ENCODE data around the gene HS6ST1. TPM values are rescaled to one million over a fixed set of nuclear protein-coding genes. Genes with fewer than 3 reads are reported as not detected.
A peak's percentile ranks its signal among the peaks of the same experiment; 100 is the strongest.

HS6ST1 gene
- total and polyA plus RNA-seq, 2 of the 4 experiments (the other 2 are of a cell fraction), result 29.9 to 36.9 TPM

DNA sequence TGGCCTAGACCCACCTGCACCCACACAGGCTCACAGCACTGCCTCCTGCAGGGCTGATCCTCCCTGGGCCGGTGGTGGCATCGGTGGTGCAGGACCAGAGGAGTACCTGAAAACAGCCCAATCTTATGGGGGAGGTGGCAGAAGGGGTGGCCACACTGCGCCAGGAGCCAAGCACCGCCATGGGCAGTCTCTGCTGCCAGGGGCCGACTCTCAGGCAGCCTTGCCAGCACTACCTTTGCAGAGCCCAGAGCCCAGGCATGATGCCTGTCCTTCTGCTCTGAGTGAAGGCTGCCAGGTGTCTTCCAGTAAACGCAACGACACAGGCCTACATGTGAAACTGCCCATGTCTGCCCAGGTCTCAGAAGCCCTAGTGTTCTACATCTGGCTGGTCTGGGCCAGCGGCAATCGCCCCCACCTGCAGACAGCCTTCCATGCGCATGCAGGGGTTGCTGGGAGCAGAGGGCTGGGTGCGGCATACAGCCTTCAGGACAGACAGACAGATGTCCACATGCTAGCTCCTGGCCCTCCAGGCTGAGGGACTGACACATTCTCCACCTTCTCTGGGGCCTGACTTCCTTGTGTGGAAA lies 6.8 kb downstream of the HS6ST1 start:
- CTCF ChIA-PET, result interaction anchor here (0.5 kb wide), 1 partner anchor 28 kb away, joined by 3 read pairs; no protein-coding TSS in a partner anchor
- H3K4me1 ChIP-seq (ENCODE audit: control insufficient read depth, insufficient read depth, low read length), result peaks cover 77% of the 10 kb centered on the region
- H3K18ac ChIP-seq (ENCODE audit: low read depth, low read length), result no peak overlapping the region
- H2AK5ac ChIP-seq (ENCODE audit: low read depth, low read length), result 0 out of 2 replicates have a peak overlapping the region, but pooled peaks have one; percentile 30
- no peaks in the 10 kb centered on the region for H3K27me3 ChIP-seq (ENCODE audit: control insufficient read depth, insufficient read depth, low read length)
- BruUV-seq (replicated peaks), result no TSS peak
- H3K56ac ChIP-seq (ENCODE audit: extremely low read depth, insufficient read depth, low read length), result no peak overlapping the region
- peaks cover 62% of the 10 kb centered on the region for H3K9me1 ChIP-seq (ENCODE audit: insufficient read depth, low read length)
- no peak overlapping the region for H3K23ac ChIP-seq (ENCODE audit: low read depth, low read length)
- H3K79me1 ChIP-seq (ENCODE audit: low read depth in 1 of 2, low read length in 2 of 2), result peaks cover 26 to 97% of the 10 kb centered on the region in 2 experiments
- H2BK20ac ChIP-seq (ENCODE audit: low read depth, low read length), result no peak overlapping the region
- TF ChIP-seq BHLHE40 (IDR thresholded peaks at IDR 0.05; ENCODE audit: low read depth, low read length), result no peak
- TF ChIP-seq, protein P1, sequence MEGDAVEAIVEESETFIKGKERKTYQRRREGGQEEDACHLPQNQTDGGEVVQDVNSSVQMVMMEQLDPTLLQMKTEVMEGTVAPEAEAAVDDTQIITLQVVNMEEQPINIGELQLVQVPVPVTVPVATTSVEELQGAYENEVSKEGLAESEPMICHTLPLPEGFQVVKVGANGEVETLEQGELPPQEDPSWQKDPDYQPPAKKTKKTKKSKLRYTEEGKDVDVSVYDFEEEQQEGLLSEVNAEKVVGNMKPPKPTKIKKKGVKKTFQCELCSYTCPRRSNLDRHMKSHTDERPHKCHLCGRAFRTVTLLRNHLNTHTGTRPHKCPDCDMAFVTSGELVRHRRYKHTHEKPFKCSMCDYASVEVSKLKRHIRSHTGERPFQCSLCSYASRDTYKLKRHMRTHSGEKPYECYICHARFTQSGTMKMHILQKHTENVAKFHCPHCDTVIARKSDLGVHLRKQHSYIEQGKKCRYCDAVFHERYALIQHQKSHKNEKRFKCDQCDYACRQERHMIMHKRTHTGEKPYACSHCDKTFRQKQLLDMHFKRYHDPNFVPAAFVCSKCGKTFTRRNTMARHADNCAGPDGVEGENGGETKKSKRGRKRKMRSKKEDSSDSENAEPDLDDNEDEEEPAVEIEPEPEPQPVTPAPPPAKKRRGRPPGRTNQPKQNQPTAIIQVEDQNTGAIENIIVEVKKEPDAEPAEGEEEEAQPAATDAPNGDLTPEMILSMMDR (conservative IDR thresholded peaks at IDR 0.05; ENCODE audit: low read depth, low read length), result no peak
- TF ChIP-seq ELK1 (IDR thresholded peaks at IDR 0.05; ENCODE audit: borderline replicate concordance, low read depth, low read length), result no peak
- no peak for TF ChIP-seq RCOR1 (IDR thresholded peaks at IDR 0.05; ENCODE audit: insufficient replicate concordance, low read length)
- no peak for TF ChIP-seq NFE2L2 (IDR thresholded peaks at IDR 0.05; ENCODE audit: low read depth, low read length)
- no peak for TF ChIP-seq FOS (IDR thresholded peaks at IDR 0.05; ENCODE audit: low read depth, low read length)
- TF ChIP-seq MXI1 (IDR thresholded peaks at IDR 0.05; ENCODE audit: borderline replicate concordance, low read depth, low read length), result no peak
- no peak for TF ChIP-seq MAFK (IDR thresholded peaks at IDR 0.05; ENCODE audit: low read depth, low read length)
- TF ChIP-seq RFX5 (IDR thresholded peaks at IDR 0.05; ENCODE audit: low read depth, low read length), result no peak
- TF ChIP-seq RAD21 (IDR thresholded peaks at IDR 0.05; ENCODE audit: low read length), result no peak
- TF ChIP-seq CEBPB (IDR thresholded peaks at IDR 0.05; ENCODE audit: low read depth, low read length), result no peak
- TF ChIP-seq, protein P2, sequence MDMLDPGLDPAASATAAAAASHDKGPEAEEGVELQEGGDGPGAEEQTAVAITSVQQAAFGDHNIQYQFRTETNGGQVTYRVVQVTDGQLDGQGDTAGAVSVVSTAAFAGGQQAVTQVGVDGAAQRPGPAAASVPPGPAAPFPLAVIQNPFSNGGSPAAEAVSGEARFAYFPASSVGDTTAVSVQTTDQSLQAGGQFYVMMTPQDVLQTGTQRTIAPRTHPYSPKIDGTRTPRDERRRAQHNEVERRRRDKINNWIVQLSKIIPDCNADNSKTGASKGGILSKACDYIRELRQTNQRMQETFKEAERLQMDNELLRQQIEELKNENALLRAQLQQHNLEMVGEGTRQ (IDR thresholded peaks at IDR 0.05; ENCODE audit: low read depth, low read length), result no peak
- no peak for TF ChIP-seq POLR2A (IDR thresholded peaks at IDR 0.05; ENCODE audit: low read depth, low read length)
- TF ChIP-seq CHD1 (IDR thresholded peaks at IDR 0.05; ENCODE audit: low read depth, low read length), result no peak
- intact Hi-C loops (cut with micrococcal nuclease) (loop anchor here (10.0 kb wide), 1 partner anchor 247 kb away; no protein-coding TSS in a partner anchor), in situ Hi-C loops (cut with MboI; ENCODE audit: low sequenced_read_pairs) (loop anchor here (25.0 kb wide), 1 partner anchor 425 kb away; the partner anchor contains the start of gene AMMECR1L), dilution Hi-C loops (cut with HindIII; ENCODE audit: low sequenced_read_pairs, unreplicated experiment) (no loop called here)
- no peak overlapping the region for H3K4ac ChIP-seq (ENCODE audit: low read depth, low read length)
- no peak overlapping the region for H4K5ac ChIP-seq (ENCODE audit: low read depth, low read length)
- no peak overlapping the region for H2BK15ac ChIP-seq (ENCODE audit: low read depth, low read length)
- WGBS, 2 experiments (ENCODE audit: extremely low coverage in 2 of 2, insufficient read length in 1 of 2), result 91% methylated on average over 4 of the region's 11 CpGs; no CpG with 5 or more reads in 1 of the 2 experiments
- DNase-seq (no peak), ATAC-seq (ENCODE audit: low read depth) (no peak)
- H3K9me3 ChIP-seq (ENCODE audit: control insufficient read depth, insufficient read depth, low read length), result no peaks in the 10 kb centered on the region
- peak overlapping the region; percentile 27 for H2AFZ ChIP-seq (replicated peaks; ENCODE audit: low read length, poor library complexity)
- no peak overlapping the region for H3K14ac ChIP-seq (replicated peaks; ENCODE audit: low read depth, low read length)
- POLR2A ChIA-PET (ENCODE audit: unreplicated experiment), result interaction anchor here (1.0 kb wide), 1 partner anchor 248 kb away, joined by 3 read pairs; no protein-coding TSS in a partner anchor
- H2BK120ac ChIP-seq (ENCODE audit: low read depth, low read length), result no peak overlapping the region
- H3K36me3 ChIP-seq (ENCODE audit: control insufficient read depth, insufficient read depth, low read length), result peaks cover 62% of the 10 kb centered on the region
- H3K4me2 ChIP-seq (ENCODE audit: low read depth, low read length), result no peak overlapping the region; the same call in 1 of the 2 replicates
- no peak overlapping the region for H2AK9ac ChIP-seq (replicated peaks; ENCODE audit: low read depth, low read length, poor library complexity)
- H2BK5ac ChIP-seq (ENCODE audit: low read depth, low read length, poor library complexity, severe bottlenecking), result no peak overlapping the region
- H4K20me1 ChIP-seq (ENCODE audit: insufficient read depth, low read length), result peaks cover 99% of the 10 kb centered on the region
- no peak overlapping the region for H3K9ac ChIP-seq (ENCODE audit: low read depth, low read length)
- H3K27ac ChIP-seq (ENCODE audit: insufficient read depth, low read length), result no peak overlapping the region
- no peak overlapping the region for H4K8ac ChIP-seq (ENCODE audit: low read depth in 2 of 2, low read length in 2 of 2)
- no peak overlapping the region for H3K4me3 ChIP-seq (ENCODE audit: insufficient read depth, low read depth, low read length)
- H4K91ac ChIP-seq (ENCODE audit: insufficient read depth, low read depth, low read length), result peak overlapping the region; percentile 6; the same call in 1 of the 2 replicates

Data from IMR-90 (cell line).